Stimulated activated CD4-positive, alpha-beta T cell treated with anti-CD3 and anti-CD28 coated beads, TNF-alpha, amount 100 ng/mL, for 4 hours (primary cell): ENCODE data around the gene CDHR1.
"Not testable (repeated sequence)": the region's sequence is repeated elsewhere in the genome, so short reads cannot be mapped to it uniquely, and the experiment has no call there.

Experiments
- DNase-seq, 3 experiments: peaks; one replicate each; pipeline ENCODE4 v3.0.0-alpha.2; 2020; ENCODE audit warnings: low read depth in 3 of 3

CDHR1 gene

DNA sequence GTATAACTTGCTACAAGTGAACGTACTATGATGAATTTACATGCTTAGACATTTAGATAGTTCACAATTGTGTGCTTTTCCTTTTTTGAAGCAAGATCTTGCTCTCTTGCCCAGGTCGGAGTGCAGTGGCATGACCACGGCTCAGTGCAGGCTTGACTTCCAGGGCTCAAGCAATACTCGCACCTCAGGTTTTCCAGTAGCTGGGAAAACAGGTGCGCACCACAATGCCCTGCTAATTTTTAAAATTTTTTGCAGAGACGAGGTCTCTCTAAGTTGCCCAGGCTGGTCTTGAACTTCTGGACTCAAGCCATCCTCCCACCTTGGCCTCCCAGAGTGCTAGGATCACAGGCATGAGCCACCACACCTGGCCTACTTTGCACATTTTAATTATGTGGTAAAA is 18.9 kb upstream of the CDHR1 start:
- no peak for DNase-seq

DNA sequence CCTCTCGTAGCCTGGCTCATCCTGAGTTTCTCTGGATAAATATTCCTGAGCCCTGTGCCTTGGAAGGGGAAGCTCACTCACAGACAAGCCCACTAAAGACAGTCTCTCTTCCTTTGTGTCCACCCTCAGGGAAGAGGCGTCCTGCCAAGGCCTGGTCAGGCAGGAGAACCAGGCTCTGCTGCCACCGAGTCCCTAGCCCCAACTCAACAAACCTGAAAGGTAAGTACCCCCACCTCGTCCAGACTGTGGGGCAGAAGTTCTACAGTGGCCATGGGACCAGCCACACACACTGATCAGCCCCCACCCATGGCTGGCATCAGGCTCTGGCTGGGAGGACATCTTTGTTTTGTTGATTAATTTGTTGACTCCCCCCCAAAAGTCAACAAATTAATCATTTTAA is 18.0 kb upstream of the CDHR1 start:
- DNase-seq, result no peak

DNA sequence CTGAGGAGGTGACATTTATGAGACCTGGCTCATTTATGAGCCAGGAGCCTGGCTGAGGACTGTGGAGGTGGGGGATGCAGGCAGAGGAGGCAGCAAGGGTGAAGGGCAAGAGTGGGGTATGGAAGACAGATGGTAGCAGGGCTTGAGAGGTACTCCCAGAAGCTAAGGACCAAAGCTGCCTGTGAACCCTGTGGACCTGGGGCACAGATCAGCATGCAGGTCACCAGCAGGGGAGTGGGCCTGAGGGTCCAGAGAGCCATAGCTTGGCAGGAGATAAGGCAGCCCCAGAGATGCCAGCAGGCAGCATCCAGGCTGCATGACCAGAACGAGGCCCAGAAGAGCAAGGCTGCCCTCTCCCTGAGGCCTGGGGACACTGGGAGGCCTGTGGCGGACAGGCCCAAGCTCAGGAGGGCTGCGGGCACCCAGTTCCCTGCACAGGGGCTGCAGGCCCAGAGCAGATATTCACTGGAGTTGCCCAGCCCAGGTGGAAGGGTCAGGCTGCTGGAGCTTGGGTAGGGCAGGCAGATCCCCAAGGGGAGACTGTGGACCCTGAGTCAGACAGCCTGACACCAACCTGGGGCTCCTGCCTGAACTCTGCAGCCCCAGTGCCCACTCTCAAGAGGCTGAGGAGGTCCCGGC is 17.4 kb upstream of the CDHR1 start:
- no peak for DNase-seq

DNA sequence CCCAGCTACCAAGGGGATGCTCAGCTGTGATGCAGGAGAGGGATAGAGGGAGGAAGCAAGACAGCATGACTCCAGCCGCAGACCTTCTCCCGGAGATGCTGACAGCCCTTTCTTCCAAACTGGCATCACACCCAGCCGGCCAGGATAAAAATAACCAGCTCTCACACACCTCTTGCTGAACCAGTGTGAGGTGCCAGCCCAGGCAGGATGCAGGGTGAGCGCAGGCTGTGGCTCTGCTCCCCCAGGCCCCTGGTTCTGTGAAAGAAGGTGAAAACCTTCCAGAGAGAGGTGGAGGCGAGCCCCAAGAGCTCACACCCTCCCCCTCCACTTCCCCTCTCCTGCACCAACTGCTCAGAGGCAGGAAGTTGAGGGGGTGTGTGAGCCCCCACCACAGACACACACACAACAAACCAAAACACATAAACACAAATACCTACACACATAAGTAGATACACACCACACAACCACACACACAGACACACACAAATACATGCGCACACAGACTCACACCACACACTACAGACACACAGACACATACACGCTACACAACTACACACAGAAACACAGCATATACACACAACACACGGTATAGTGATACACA is 16.7 kb upstream of the CDHR1 start:
- no peak for DNase-seq

DNA sequence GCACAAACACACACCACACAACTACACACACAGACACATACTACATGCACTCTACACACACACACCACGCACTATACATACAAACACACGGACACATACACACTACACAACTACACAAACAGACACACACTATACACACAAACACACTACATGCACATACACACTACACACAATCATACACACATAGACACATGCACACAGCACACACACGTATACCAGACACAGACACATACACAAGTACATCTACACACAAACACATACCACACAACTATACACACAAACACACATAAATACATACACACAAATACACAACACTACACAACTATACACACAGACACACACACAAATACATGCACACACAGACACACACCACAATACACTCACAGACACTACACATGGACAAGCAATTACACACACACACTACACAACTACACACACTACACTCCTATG is 16.2 kb upstream of the CDHR1 start:
- DNase-seq, result no peak

DNA sequence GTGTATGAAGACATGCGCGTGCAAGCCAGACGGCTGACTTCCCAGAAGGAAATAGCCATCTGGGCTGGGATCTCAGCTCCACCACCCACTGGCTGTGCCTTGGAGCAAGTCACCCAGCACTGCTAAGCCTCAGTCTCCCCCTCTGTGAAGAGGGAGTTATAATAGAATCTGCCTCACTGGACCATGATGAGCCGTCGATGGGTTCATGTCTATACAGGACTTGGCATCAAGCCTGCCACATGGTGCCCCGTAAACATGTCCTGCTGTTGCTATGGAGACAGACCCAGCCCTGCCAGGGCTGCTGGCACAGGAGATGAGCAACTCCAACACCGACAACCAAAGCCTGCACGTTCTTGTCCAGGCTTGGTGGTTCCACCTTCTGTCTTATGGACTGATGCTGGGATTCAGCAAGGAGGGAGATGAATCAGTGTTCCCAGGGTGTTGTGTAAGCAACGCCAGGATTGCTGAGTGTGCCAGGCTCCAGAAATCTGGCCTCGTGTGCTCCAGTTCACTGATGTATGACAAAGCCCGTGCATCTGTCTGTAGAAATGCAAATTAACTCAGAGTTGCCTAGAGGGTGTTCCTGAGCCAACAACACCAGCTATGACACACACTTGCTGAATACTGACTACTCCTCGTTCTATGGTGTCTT is 15.2 kb upstream of the CDHR1 start:
- no peak for DNase-seq

DNA sequence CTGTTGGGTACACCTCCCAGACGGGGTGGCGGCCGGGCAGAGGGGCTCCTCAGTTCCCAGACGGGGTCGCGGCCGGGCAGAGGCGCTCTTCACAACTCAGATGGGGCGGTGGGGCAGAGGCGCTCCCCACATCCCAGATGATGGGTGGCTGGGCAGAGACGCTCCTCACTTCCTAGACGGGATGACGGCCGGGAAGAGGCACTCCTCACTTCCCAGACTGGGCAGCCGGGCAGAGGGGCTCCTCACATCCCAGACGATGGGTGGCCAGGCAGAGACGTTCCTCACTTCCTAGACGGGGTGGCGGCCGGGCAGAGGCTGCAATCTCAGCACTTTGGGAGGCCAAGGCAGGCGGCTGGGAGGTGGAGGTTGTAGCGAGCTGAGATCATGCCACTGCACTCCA is 14.0 kb upstream of the CDHR1 start:
- DNase-seq, result not testable (repeated sequence)

DNA sequence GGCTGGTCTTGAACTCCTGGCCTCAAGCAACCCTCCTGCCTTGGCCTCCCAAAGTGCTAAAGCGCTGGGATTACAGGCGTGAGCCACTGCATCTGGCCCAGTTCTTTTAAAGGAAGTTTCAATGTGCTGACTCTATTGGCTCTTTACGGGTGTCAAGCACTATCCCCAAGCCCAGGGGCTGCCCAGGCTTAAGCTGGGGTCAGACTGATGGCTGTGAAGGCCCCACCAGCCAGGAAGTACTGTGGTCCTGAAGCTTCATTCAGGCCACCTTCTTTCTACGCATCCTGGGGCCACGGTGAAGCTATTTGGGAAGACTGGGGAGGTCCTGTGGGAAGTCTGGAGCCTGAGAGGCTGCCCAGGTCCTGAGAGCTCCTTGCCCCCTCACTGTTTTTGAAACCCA is 12.7 kb upstream of the CDHR1 start:
- DNase-seq, result no peak

DNA sequence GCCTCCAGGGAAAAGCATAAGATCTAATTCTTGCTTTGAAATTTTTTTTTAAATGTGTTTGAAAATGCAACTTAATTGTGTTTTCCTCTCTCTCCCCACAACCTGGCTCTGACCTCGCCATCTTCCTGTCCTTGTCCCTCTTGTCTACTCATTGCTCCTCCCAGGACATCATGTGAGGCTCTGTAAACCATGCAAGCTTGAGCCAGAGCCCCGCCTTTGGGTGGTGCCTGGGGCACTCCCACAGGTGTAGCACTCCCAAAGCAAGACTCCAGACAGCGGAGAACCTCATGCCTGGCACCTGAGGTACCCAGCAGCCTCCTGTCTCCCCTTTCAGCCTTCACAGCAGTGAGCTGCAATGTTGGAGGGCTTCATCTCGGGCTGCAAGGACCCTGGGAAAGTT is 9.8 kb upstream of the CDHR1 start:
- no peak for DNase-seq

DNA sequence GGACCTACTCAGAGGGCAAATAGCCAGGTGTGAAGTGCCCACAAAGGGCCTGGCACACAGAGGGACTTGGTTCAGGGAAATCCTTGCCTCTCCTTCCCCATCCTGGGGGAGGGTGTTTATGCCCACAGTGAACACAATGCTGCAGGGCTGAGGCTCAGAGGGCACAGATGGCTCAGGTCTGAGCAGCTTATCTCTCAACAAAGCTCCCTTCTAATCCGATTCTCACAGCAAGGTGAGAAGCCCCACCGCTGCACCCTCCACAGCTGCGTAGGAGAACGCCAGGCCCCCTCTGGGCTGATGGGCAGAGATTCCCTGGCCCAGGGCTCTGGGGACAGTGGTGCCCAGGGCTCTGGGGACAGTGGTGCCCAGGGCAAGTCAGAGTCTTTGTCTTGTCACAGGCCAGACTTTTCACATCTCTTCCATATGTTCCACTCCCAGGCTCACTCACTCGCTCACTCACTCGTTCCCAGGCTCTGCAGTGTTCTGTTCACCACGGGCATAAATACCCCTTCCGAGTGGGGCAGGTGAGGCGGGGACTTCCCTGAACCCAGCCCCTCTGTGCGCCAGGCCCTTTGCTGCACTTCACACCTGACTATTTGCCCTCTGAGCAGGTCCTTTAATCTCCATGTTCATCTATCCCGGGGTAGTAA is 8.7 kb upstream of the CDHR1 start:
- no peak for DNase-seq

DNA sequence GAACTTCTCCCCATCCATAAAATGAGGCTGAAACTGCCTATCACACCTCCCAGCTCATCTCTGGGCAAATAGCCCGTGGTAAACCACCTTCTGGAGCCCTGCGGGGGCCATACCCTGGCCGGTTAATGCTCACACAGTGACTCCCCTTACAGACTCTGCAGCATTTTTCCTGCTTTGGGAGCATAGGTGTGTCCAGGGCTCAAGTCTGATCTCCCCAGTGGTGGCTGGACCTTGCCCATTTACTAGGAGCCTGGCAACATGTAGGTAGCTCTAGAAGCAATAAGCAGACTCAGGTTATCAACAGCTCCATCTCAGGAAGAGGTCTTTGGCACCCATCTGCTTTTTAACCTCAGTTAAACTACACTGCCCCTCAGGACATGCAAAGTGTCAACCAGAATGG is 5.5 kb upstream of the CDHR1 start:
- DNase-seq, result no peak

DNA sequence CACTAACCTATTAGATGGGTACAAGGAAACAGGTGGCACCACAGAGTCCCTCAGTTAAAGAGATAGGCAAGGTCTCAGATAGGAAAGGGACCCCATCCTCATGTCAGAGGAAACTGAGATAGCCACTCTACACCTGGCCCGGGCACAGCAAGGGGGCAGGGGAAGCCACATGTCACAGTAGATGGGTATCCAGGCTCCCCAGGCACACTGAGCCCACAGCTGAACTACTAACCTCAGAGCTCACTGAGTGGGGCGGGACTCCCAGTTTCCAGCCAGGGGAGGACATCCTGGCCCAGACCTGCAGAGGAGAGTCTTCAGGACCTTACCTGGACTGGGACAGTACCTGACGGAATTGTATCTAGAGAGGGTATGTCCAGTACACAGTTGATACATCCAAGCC is 3.7 kb upstream of the CDHR1 start:
- DNase-seq, result no peak

DNA sequence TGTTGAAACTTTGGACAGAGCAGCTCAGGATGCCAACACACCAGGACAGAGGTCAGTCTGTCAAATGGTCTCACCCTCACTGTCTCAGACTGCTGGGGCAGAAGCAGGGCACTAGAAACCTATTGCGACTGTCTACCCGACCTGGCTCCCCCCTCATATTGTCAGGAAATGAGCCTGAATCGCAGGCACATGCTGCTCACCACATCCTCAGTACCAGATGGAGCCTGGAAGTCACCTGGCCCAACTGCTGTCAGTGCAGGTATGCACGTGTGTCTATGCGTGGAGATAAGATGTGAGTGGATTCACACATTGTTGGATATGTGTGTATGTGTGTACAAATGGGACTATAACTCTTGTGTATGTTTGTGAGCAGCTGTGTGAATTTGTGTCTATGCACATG is 3.2 kb upstream of the CDHR1 start:
- DNase-seq, result no peak

DNA sequence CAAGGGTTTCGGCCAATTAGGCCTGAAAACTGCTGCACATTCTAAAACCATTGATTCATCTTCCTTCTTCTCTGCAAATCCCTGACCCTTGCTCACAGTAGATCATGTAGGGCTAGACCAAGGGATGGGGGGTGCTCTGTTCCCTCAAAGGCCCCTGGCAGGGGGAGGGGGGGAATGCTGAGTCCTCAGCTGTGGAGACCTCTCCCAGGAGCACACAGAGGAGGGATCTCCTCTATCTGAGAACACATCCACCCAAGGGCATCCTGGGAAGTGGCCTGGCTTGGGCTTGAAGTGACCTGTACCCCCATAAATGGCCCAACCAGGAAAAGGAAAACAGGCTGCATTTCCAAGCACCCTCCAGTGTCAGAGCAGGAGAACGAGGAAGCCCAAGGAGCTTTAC is 1.0 kb upstream of the CDHR1 start:
- DNase-seq, result no peak

DNA sequence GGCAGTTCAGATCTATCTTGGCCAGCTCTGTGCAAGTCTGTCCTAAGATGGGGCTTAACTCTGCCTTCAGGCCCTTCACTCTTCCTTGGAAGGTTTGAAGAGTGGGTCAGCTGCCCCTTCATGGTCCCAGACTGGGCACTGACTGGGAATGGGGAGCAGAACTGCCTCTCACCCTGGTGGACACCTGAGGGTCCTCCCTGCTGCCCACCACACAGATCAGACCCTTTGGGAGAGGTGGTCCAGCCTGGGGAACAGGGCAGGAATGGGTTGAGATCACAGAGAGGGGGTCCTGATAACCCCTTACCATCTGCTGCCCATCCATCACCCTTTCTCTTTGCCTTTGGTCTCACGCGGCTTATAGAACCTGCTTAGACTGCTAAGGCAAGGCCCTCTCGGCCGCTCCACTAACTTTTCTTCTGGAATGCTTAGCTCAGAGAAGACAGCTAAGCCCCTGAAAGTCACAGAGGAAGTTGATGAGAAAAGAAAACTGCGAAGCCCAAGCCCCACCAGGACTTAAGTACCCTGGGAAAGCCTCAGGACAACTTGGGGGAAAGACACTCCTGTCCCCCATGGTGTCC is 402 bp upstream of the CDHR1 start:
- no peak for DNase-seq

DNA sequence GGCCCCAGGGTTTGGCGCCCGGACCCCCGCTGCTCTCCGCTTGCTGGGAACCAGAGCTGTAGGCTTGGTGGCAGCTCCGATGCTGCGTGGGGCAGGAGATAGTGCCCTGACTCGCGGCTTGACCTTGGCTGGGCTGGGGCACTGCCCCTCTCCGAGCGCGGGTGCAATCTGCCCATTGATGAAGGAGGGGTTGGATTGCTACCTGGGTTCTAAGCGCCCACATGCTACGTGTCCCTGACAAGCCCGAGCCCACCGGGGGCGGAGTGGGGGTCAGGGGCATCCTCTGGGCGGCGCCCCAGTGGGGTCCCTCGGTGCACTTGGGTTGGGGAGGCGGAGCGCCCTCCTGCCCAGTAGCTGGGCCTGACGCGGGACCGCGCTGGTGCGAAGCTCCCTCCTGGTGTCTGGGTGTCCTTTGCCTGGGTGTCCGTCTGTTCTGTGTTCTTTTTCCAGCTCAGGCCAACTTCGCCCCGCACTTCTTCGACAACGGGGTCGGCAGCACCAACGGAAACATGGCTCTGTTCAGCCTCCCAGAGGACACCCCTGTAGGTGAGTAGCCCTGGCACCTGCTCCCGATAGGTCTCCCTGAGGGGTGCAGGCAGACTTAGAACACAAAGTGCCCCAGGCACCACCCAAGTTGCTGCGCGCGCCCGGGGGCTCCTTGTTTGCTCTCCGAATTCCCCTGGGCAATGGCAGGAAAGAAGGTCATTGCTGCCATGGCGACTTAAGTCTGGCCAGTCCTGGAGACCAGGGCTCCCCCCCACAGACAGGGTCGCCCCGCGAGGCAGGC is 900 bp downstream of the CDHR1 start:
- no peak for DNase-seq

DNA sequence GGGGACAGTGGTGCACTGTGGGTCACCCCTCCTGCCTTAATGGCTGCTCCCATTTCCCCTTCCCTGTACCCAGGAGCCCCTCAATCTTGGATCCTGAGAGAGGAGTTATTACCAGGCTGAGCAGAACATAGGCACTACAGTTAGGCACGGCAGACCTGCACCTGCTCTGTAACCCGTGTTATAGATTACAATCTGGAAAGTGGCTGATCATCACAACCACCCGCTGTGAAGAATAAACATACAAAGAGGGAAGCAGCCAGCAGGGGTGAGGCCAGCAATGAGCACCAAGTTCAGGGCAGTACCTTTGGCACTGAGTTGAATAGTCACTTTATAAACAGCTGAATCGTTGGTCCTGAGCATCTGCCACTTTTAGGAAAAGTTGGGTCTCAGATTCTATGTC is 1.7 kb downstream of the CDHR1 start:
- DNase-seq, result no peak

DNA sequence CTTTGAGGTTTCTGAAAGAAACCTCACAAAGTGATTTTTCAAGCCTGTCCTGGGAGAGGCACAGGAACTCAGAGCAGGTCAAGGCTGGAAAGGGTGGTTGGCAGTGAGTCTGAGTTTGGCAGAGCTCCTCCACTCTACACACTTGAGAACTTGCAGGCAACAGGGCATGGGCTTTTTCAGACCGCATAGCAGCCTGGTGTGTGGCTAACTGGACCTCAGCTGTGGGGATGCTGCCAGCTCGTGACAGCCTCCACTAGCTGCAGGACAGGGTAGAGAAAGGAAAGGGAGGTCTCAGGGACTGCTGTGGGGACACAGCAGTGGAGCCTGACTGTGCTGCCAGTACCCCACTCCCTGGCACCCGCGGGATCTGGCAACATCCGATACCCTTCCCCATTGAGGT is 2.6 kb downstream of the CDHR1 start:
- no peak for DNase-seq

DNA sequence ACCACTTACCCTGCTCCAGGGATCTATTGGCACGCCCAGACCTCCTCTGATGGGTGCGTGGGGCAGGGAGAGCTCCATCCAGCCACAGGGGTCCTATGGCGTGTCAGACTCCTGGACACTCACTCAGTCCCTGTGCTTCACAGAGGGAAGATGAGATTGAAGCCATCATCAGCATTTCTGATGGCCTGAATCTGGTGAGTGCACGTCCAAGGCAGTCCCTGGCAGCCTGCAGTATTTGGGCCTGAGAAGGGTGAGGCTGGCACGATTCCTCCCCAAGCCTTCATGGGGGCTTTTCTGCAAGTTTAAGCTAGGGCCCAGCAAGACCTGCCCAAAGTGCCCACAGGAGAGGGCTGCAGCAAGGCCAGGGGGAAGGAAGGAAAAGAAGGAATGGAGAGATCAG is 3.3 kb downstream of the CDHR1 start:
- DNase-seq, result no peak

DNA sequence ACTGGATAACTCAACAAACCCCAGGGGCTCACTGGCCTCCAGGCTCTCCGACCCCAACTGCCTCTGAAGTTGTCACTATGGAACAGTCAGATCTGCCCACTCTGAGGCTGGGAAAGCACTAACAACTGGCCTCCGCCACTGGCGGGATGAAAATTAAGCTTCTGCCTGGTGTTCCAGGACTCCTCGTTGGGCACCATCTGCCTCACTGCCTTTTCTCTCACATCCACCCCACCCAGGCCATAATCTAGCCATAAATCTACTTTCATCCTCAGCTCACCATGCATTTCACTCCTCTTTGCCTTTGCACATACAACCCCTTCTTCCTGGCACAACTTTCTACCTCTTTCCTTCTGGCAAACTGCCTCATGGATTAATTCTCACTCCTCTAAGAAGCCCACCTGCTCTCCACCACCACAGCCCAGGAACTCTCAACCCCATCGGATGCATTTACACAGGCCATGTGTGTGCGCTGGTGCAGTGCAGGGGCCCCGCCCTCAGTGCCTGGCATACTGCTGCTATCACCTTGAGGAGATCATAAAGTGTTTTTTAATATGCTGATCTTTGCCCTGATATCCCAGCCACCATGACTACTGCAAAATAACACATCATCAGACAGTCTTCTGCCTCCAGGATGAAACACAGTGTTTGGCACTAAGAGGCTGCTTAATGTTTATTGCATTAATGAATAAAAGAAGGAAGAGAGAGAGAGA is 4.0 kb downstream of the CDHR1 start:
- DNase-seq, result no peak

DNA sequence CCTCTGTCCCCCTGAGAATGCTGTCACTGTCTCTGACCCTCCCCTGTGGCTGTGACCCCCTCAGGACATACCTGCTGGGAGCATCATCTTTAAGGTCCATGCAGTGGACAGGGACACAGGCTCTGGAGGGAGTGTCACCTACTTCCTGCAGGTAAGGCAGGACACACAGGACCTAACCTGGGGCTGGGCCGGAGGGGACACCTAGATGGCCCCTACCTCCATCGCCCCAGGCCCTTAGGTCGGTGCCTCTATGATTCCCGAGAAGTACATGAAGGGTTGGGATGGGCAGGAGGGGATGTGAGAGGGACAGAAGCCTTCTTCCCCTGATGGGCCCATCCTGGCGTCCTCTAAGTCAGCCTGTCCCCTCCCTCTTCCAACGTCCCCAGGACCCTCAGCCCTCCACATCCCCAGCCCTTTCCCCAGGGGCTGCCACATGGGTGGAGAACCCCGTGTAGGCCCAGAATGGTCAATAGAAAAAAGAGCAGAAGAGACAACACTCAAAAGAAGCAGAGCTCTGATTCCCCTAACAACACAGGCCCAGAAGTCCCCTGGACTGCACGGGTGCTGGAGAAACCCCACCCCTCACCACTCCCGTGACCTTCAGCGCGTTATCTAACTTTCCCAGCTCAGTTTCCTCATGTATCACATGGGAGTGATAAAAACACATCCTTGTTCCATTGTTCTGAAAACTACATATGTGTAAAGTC is 6.4 kb downstream of the CDHR1 start:
- DNase-seq, result no peak
